Measurements from ENCODE around the gene PIPOX. TPM values are rescaled to one million over a fixed set of nuclear protein-coding genes. Genes with fewer than 3 reads are reported as not detected.

Gene PIPOX
- total RNA-seq, 1 donor from 2014 or later = 1.7 TPM

DNA sequence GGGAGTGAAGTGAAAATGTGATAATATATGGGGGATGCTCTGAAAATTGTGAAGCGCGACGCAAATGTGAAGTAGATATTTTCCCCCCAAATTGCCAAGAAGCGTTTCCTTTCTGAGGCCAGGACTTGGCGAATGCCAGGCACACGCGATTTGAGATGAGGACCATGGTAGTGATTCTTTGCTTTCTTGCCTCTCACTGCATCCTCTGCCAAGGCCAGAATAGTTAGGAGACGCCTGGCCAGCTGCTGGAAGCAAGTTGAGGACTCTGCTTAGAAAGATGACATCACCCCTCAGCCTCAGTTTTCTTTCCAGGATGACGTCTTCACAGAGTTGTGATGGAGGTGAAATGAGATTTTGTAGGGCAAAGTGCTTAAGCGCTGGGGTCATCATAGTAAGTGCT lies 25.9 kb downstream of the PIPOX start:
- no peak for TF ChIP-seq POLR2A (IDR thresholded peaks at IDR 0.05)
- TF ChIP-seq CTCF (IDR thresholded peaks at IDR 0.05) = no peak
- no peak for TF ChIP-seq POLR2AphosphoS5 (IDR thresholded peaks at IDR 0.05; ENCODE audit: insufficient read depth in 1 of 2, low read depth in 1 of 2)
- intact Hi-C loops (cut with DNase I) = no loop called here
- H3K27me3 ChIP-seq = no peaks in the 10 kb centered on the region
- H3K9me3 ChIP-seq = no peaks in the 10 kb centered on the region
- no peak overlapping the region for H3K27ac ChIP-seq
- DNase-seq (ENCODE audit: extremely low spot score in 2 of 2) = no peak
- no peaks in the 10 kb centered on the region for H3K36me3 ChIP-seq
- no peak overlapping the region for H3K4me3 ChIP-seq
- H3K4me1 ChIP-seq = no peaks in the 10 kb centered on the region

- no peak overlapping the region for H3K4me3 ChIP-seq
- H3K4me1 ChIP-seq = no peaks in the 10 kb centered on the region
- H3K9me3 ChIP-seq = no peaks in the 10 kb centered on the region
- no peaks in the 10 kb centered on the region for H3K27me3 ChIP-seq
- intact Hi-C loops (cut with DNase I) = no loop called here
- no peak for TF ChIP-seq CTCF (IDR thresholded peaks at IDR 0.05)
- no peak for TF ChIP-seq POLR2A (IDR thresholded peaks at IDR 0.05)
- TF ChIP-seq POLR2AphosphoS5 (IDR thresholded peaks at IDR 0.05; ENCODE audit: insufficient read depth in 1 of 2, low read depth in 1 of 2) = no peak
- H3K27ac ChIP-seq = no peak overlapping the region
- H3K36me3 ChIP-seq = no peaks in the 10 kb centered on the region
- DNase-seq (ENCODE audit: extremely low spot score in 2 of 2) = no peak
Measured at GRCh38 chr17:29069526-29070041, 26.6 kb downstream of the PIPOX start.

DNA sequence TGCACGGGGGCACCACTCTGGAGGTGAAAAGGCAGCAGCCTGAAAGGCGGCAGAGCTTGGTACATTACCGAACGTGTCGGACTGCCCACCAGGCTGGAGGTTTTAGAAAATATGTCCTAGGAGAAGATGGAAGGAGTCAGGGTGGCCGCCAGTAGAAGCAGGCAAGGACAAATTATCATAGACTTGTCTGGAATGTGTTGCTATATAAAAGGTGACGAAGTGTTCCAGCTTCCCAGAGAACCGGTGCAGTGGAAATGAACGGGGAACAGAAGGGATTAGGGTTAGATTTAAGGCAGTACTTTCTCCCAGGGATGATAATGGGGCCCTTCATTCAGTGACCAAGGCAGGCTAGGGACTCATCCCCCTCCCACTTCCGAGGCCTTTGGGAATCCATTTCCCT lies 27.4 kb downstream of the PIPOX start:
- intact Hi-C loops (cut with DNase I) = no loop called here
- TF ChIP-seq CTCF (IDR thresholded peaks at IDR 0.05) (no peak), POLR2A (IDR thresholded peaks at IDR 0.05) (no peak), POLR2AphosphoS5 (IDR thresholded peaks at IDR 0.05; ENCODE audit: insufficient read depth in 1 of 2, low read depth in 1 of 2) (no peak)
- no peaks in the 10 kb centered on the region for H3K9me3 ChIP-seq
- no peaks in the 10 kb centered on the region for H3K27me3 ChIP-seq
- no peaks in the 10 kb centered on the region for H3K36me3 ChIP-seq
- no peak overlapping the region for H3K4me3 ChIP-seq
- no peaks in the 10 kb centered on the region for H3K4me1 ChIP-seq
- DNase-seq (ENCODE audit: extremely low spot score in 2 of 2) = no peak
- H3K27ac ChIP-seq = no peak overlapping the region

- H3K27me3 ChIP-seq = no peaks in the 10 kb centered on the region
- no peak for DNase-seq (ENCODE audit: extremely low spot score in 2 of 2)
- H3K4me1 ChIP-seq = no peaks in the 10 kb centered on the region
- no peaks in the 10 kb centered on the region for H3K36me3 ChIP-seq
- no peak overlapping the region for H3K27ac ChIP-seq
- no peaks in the 10 kb centered on the region for H3K9me3 ChIP-seq
- TF ChIP-seq CTCF (IDR thresholded peaks at IDR 0.05) (no peak), POLR2A (IDR thresholded peaks at IDR 0.05) (no peak), POLR2AphosphoS5 (IDR thresholded peaks at IDR 0.05; ENCODE audit: insufficient read depth in 1 of 2, low read depth in 1 of 2) (no peak)
- H3K4me3 ChIP-seq = no peak overlapping the region
- intact Hi-C loops (cut with DNase I) = no loop called here
Measured at GRCh38 chr17:29070781-29071180, 27.8 kb downstream of the PIPOX start.

DNA sequence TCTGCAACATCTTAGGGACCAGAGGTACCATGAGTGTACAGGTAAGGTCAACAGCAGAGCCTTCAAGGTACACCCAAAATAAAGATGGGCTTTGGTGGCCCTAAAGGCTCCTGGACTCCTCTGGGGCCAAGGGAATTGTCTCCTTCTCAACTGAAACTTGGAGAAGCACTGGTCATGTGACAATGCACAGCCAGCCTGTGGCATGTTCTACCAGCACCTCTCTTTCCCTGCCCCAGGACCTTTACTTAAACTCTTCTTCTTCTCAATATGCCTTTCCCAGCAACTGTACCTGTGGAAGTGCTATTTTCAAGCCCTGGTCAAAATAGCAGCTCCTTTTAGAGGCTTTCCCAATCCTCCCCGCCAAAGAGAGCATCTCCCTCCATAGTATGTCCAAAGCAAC lies 28.4 kb downstream of the PIPOX start:
- H3K27me3 ChIP-seq = no peaks in the 10 kb centered on the region
- no peak for TF ChIP-seq POLR2AphosphoS5 (IDR thresholded peaks at IDR 0.05; ENCODE audit: insufficient read depth in 1 of 2, low read depth in 1 of 2)
- no peak for TF ChIP-seq CTCF (IDR thresholded peaks at IDR 0.05)
- no peak for TF ChIP-seq POLR2A (IDR thresholded peaks at IDR 0.05)
- H3K36me3 ChIP-seq = no peaks in the 10 kb centered on the region
- no peaks in the 10 kb centered on the region for H3K4me1 ChIP-seq
- no peak for DNase-seq (ENCODE audit: extremely low spot score in 2 of 2)
- intact Hi-C loops (cut with DNase I) = no loop called here
- H3K27ac ChIP-seq = no peak overlapping the region
- no peak overlapping the region for H3K4me3 ChIP-seq
- no peaks in the 10 kb centered on the region for H3K9me3 ChIP-seq

Measured in vagina (tissue), 2 donors.